NB4 (cell line): ENCODE results near the gene CSNK1A1L.

Experiments used
- DNase-seq: peaks from one replicate; pipeline ENCODE4 v3.0.0; 2010; ENCODE audit warnings: low read depth
- H3K4me3 ChIP-seq: one replicate; pipeline ENCODE4 v1.5.1; 2011; ENCODE audit warnings: mild to moderate bottlenecking, low read depth, low read length, moderate library complexity
- CTCF ChIP-seq: IDR thresholded peaks from one replicate; pipeline ENCODE4 v1.5.1; 2012; ENCODE audit warnings: low read depth, low read length
- MAX ChIP-seq: IDR thresholded peaks from 2 replicates; pipeline ENCODE4 v1.6.1; 2011; ENCODE audit warnings: low read depth, low read length
- MYC ChIP-seq: IDR thresholded peaks from 2 replicates; pipeline ENCODE4 v1.6.1; 2011; ENCODE audit warnings: low read depth, low read length
- POLR2A ChIP-seq: IDR thresholded peaks from 2 replicates; pipeline ENCODE4 v1.6.1; 2011; ENCODE audit warnings: mild to moderate bottlenecking; ENCODE audit not compliant: insufficient read length; ENCODE audit errors: extremely low read depth

The CSNK1A1L gene

GRCh38 chr13:37134411-37135041 lies 29.1 kb upstream of the CSNK1A1L start:
- no peak for DNase-seq
- TF ChIP-seq MAX (no peak), CTCF (no peak), POLR2A (no peak), MYC (no peak)
- H3K4me3 ChIP-seq = no peak overlapping the region

- H3K4me3 ChIP-seq = no peak overlapping the region
- no peak for TF ChIP-seq POLR2A
- TF ChIP-seq MYC = no peak
- no peak for TF ChIP-seq MAX
- no peak for TF ChIP-seq CTCF
- no peak for DNase-seq
Measured at GRCh38 chr13:37132211-37132610, 26.7 kb upstream of the CSNK1A1L start.

GRCh38 chr13:37131092-37131491 lies 25.6 kb upstream of the CSNK1A1L start:
- no peak for DNase-seq
- TF ChIP-seq MYC (no peak), POLR2A (no peak), CTCF (no peak), MAX (no peak)
- H3K4me3 ChIP-seq = no peak overlapping the region

GRCh38 chr13:37129866-37130265 lies 24.4 kb upstream of the CSNK1A1L start:
- TF ChIP-seq MYC (no peak), CTCF (no peak), MAX (no peak), POLR2A (no peak)
- H3K4me3 ChIP-seq = no peak overlapping the region
- DNase-seq = no peak

- no peak overlapping the region for H3K4me3 ChIP-seq
- TF ChIP-seq MAX (no peak), CTCF (no peak), MYC (no peak), POLR2A (no peak)
- no peak for DNase-seq
Measured at GRCh38 chr13:37127691-37128241, 22.3 kb upstream of the CSNK1A1L start.
